Ammon's horn (tissue), 1 donor: ENCODE results near the gene ESAM.

Experiments
- DNase-seq: peaks from one replicate; pipeline ENCODE4 v3.0.0-alpha.2; 2016; ENCODE audit warnings: low spot score

ESAM gene

GRCh38 chr11:124729571-124729970 lies 32.5 kb downstream of the ESAM start:
- DNase-seq = no peak

DNA sequence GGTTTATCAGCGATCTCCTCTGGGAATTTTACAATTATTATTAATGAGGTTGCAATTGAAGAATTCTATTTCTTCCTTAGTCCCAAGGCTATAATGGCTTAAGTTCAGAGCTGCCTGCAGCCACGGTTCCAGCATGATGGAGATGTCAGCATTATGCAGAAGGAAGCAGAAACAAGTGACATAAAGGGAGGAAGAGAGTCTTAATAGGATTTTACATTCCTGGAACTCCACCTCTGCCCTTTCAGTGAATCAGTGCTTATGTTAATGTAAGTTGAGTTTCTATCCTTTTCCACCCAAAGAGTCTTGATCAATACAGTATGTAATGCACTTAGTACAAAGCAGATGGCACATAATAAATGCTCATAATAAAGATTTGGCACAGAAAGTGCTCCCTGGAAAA lies 34.0 kb downstream of the ESAM start:
- DNase-seq = no peak

GRCh38 chr11:124727474-124727873 lies 34.6 kb downstream of the ESAM start:
- no peak for DNase-seq

GRCh38 chr11:124725719-124726105 lies 36.4 kb downstream of the ESAM start:
- DNase-seq = no peak

- DNase-seq = no peak
These were observed 36.9 kb downstream of the ESAM start for GRCh38 chr11:124724979-124725718.

GRCh38 chr11:124722176-124722575 lies 39.9 kb downstream of the ESAM start:
- no peak for DNase-seq

DNA sequence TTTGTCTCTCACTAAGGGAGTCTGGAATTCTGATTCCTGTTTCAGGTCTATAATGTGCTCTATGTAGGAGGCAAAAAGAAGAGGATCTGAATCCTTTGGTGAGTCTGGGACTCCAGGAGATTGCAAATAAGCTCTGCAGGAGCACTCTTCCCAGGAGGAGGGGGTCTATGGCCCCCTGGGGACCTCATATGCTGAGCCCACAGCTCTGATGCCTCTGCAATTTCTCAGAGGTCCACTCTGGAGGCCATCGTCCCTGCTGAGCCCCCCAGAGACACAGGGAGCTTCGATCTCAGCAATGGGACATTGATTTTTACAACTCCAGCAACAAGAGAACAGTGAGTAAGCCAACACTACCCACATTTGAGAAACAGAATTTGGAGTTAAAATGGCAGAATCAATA lies 42.6 kb downstream of the ESAM start:
- DNase-seq = no peak

- no peak for DNase-seq
These were observed 43.3 kb downstream of the ESAM start for GRCh38 chr11:124718801-124719200.

GRCh38 chr11:124717786-124718651 lies 44.1 kb downstream of the ESAM start:
- DNase-seq = peak; percentile 30

DNA sequence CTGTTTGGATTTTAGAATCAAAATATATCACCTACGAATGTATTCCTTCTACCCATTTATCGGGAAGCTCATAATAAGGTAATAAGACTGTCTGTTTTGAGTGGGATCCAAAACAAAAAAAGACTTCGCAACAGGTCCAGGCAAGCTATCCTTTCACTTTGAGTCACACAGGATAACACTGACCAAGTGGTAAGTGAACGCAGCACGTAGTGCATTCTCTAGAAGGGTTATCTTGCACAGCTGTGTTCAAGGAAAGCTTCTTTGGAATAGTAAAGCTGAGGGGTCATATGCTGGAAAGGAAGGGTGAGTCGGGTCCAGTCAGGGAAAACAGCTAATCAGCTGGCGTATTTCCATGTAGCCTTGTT lies 44.7 kb downstream of the ESAM start:
- DNase-seq = no peak

DNA sequence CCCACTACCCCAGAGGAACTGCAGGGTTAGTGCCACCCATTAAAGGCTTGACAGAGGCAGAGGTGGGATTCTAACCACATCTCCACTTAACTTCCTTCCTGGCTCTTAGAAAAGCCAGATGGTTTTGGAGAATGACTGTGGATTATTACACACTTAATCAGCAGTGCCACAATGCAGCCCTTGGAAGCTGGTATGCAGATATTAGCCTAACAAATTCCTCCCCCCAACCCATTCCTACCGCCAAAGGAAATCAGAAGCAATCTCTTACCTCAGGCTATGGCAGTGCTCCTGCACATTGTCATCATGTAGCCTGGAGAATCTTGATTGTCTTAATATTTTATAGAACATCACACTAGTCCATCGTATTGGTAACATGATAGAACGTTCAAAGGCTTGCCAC lies 45.5 kb downstream of the ESAM start:
- no peak for DNase-seq

DNA sequence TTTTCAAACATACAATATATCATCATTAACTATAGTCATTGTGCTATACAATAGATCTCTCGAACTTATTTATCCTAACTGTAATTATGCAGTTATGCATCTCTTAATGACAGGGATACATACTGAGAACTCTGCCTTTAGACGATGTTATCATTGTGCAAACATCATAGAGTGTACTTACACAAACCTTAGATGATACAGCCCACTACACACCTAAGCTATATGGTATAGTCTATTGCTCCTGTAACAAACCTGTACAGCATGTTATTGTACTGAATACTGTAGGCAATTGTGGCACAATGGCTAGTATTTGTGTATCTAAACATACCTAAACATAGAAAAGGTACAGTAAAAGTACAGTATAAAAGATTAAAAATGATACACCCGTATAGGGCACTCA lies 49.7 kb downstream of the ESAM start:
- no peak for DNase-seq

DNA sequence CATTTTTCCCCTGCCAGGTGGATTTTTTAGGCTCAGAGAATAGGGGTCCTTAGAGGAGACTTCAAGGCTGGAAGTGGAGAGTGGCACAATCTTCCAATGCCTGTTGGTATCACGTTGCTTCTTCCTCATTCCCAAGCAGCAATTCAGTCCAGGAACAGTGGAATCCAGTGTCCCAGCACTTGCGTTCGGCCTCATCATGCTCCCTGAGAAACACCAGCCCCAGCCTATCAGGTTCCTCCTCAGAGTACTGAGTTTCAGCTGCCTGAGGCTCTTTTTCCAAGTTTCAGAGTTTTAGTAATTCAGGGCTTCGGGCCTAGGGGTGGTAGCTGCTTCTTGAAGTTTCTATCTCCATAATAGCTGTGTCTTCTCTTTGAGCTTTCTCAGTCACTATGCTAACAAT lies 54.3 kb downstream of the ESAM start:
- DNase-seq = no peak
